LNCaP clone FGC (cell line): Measurements from ENCODE around the gene TMEM232.
A peak's percentile ranks its signal among the peaks of the same experiment; 100 is the strongest.

Experiments used
- DNase-seq: peaks from one replicate; pipeline ENCODE4 v3.0.0-alpha.2; 2011; ENCODE audit warnings: low read depth
- H3K4me3 ChIP-seq: 2 replicates; pipeline ENCODE4 v1.5.1; 2011; ENCODE audit warnings: mild to moderate bottlenecking, low read depth, low read length, control low read depth
- TF ChIP-seq, protein P1 (sequence below): IDR thresholded peaks from 2 replicates; pipeline ENCODE4 v1.5.1; 2012; ENCODE audit warnings: mild to moderate bottlenecking; ENCODE audit not compliant: control insufficient read depth, insufficient read depth; ENCODE audit errors: extremely low read depth

Gene TMEM232

DNA sequence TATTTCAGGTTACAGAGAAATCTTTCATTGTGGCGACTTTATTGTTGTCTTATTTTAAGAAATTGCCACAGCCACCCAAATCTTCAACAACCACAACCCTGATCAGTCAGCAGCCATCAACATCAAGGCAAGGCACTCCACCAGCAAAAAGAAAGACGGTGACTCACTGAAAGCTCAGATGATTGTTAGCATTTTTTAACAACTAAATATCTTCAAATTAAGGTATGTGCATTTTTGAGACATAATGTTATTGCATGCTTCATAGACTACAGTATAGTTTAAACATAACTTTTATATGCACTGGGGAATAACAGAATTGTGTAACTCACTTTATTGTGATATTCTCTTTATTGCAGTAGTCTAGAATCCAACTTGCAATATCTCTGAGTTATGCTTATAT lies 263.4 kb downstream of the TMEM232 start:
- DNase-seq, result no peak
- TF ChIP-seq, protein P1, sequence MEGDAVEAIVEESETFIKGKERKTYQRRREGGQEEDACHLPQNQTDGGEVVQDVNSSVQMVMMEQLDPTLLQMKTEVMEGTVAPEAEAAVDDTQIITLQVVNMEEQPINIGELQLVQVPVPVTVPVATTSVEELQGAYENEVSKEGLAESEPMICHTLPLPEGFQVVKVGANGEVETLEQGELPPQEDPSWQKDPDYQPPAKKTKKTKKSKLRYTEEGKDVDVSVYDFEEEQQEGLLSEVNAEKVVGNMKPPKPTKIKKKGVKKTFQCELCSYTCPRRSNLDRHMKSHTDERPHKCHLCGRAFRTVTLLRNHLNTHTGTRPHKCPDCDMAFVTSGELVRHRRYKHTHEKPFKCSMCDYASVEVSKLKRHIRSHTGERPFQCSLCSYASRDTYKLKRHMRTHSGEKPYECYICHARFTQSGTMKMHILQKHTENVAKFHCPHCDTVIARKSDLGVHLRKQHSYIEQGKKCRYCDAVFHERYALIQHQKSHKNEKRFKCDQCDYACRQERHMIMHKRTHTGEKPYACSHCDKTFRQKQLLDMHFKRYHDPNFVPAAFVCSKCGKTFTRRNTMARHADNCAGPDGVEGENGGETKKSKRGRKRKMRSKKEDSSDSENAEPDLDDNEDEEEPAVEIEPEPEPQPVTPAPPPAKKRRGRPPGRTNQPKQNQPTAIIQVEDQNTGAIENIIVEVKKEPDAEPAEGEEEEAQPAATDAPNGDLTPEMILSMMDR, result no peak
- no peak overlapping the region for H3K4me3 ChIP-seq

DNA sequence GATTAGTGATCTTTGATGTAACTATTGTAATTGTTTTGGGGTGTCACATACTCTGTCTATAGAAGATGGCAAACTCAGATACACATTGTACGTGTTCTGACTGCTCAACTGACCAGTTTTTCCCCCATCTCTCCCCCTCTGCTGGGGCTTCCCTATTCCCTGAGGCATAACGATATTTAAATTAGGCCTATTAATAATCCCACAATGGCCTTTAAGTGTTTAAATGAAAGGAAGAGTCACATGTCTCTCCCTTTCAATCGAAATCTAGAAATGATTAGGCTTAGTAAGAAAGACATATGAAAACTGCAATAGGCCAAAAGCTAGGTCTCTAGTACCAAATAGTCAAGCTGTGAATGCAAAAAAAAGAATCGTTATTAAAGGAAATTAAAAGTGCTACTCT lies 265.6 kb downstream of the TMEM232 start:
- TF ChIP-seq, protein P1, result no peak

DNA sequence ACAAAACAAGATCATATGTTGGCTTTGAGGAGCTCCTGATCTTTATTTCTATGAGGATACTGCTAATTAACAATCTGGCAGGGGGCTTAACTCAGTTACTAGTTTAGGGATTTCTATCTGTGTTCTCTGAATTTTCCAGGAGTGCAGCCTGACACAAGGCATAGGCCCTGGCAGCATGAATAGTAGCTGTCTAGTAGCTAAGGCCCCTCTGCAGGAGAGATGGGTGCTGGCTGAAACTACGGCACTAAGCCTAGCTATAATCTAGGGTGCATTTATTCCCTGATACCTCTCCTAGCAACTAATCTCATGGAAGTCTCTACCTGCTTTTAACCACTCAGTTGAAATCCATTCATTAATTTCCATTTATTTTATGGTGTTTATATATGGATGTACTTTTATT lies 268.2 kb downstream of the TMEM232 start:
- TF ChIP-seq, protein P1, result no peak
- DNase-seq, result no peak
- H3K4me3 ChIP-seq, result no peak overlapping the region

More for the DNA sequence above, 265.6 kb downstream of the TMEM232 start:
- DNase-seq, result no peak
- no peak overlapping the region for H3K4me3 ChIP-seq

DNA sequence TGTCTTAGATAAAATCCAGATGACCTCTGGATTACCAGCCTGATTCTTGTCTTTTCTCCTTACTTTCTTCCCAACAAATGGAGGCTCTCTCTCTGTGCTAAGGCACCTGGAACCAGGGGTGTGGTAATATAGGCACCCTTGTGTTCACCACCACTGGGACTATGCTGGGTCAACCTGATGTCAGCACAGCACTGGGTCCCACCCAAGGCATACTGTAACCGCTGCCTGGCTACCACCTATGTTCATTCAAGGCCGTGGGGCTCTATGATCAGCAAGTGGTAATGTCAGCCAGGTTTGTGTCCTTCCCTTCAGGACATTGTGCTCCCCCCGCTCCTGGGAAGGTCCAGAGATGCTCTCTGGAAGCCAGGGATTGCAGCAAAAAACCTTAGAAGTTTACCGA lies 283.6 kb downstream of the TMEM232 start:
- TF ChIP-seq, protein P1, result no peak
- no peak for DNase-seq
- no peak overlapping the region for H3K4me3 ChIP-seq

DNA sequence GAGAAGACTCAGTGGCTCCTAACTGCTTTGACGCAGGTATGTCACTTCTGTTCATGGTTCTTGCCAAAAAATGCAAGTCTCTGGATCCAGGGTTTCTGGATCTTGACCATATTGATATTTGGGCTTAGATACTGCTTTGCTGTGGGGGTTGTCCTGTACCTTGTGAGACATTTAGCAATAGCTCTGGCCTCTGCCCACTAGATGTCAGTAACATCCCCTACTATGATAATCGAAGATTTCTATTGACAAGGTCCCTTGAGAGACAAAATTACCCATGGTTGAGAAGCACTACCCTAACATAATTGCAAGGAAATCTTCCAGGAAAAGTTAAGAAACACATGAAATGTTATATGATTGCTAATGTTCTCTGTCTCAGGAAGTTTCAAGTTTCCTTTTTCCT lies 285.4 kb downstream of the TMEM232 start:
- no peak overlapping the region for H3K4me3 ChIP-seq
- TF ChIP-seq, protein P1, result peak; percentile 79
- peak; percentile 27 for DNase-seq

DNA sequence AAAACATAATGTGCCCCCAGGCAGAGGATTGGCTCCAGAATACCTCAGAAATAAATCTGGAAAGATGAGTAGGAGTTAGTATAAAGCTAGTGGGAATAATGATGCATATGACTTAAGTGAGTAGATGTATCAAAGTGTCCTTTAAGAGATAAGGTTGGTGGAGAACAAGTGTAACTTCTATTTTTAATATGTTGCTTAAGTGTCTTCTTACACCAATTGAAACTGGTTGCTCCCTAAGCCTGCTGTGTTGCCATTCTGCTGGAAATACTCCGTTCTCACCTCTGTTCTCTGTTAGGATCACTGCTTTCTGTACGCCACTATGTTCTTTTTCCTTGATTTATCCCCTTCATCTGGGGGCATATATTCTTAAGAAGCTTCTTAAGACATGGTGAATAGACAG lies 286.4 kb downstream of the TMEM232 start:
- DNase-seq, result no peak
- TF ChIP-seq, protein P1, result no peak
- H3K4me3 ChIP-seq, result no peak overlapping the region

DNA sequence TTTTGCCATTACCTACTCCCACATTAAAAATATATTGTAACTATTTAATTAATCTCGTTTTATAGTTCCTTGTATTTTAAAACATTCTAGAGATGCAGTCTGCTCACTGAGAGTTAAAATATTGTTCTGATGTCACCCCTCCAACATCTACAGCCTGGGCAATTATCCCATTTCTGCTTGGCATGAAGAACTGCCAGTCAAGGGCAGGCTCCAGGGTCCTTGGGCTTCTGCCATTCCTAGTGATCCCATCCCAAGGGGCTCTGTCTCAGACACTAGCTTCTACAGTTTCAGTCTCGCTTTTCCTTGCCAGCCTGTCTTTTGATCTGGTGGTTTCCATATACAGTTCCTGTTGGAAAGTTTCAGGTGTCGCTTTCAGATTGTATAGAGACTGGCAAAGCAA lies 287.2 kb downstream of the TMEM232 start:
- no peak overlapping the region for H3K4me3 ChIP-seq
- DNase-seq, result no peak
- TF ChIP-seq, protein P1, result no peak
